SK-N-SH (cell line): Measurements from ENCODE around the gene SLC45A3. TPM values are rescaled to one million over a fixed set of nuclear protein-coding genes. Genes with fewer than 3 reads are reported as not detected.

Experiments
- CTCF ChIA-PET: fragments of 300-600, 350-600 bp; formaldehyde crosslinking; extraction: SDS; loops from one replicate; lab custom pipeline; 2021; lab: Yijun Ruan, JAX
- POLR2A ChIA-PET: fragments of 350-600 bp; sonication (Branson Sonifier 250); formaldehyde crosslinking; extraction: SDS; loops from one replicate; lab custom pipeline; 2020; ENCODE audit warnings: antibody characterized with exemption, inconsistent platforms; lab: Yijun Ruan, JAX
- DNase-seq: peaks from one replicate; pipeline ENCODE4 v3.0.0; 2012
- H2AFZ ChIP-seq: fragments of 200-600 bp; sonication (generic); 2 replicates; pipeline ENCODE4 v1.8.1; 2016; ENCODE audit warnings: antibody characterized with exemption, mild to moderate bottlenecking, low read depth
- H3F3A ChIP-seq: fragments of 200-600 bp; sonication (generic); replicated peaks from 2 replicates; pipeline ENCODE3; 2016; ENCODE audit warnings: antibody characterized with exemption, mild to moderate bottlenecking; ENCODE audit not compliant: insufficient read depth
- H3K27ac ChIP-seq, 2 experiments: fragments of 200-500 bp in 1 of 2; fragments of 200-600 bp in 1 of 2; sonication (Bioruptor generic) in 1 of 2; sonication (generic), shearing (Covaris generic) in 1 of 2; 2 replicates each; pipeline versions ENCODE4 v1.5.1 to v1.6.1; 2014 to 2016; ENCODE audit warnings: low read depth in 2 of 2, inconsistent platforms in 1 of 2, low read length in 1 of 2, mild to moderate bottlenecking in 1 of 2, mixed read lengths in 1 of 2
- H3K27me3 ChIP-seq: fragments of 200-600 bp; sonication (generic), shearing (Covaris generic); 2 replicates; pipeline ENCODE4 v1.6.1; 2016; ENCODE audit warnings: mixed run types; ENCODE audit not compliant: insufficient read depth
- H3K36me3 ChIP-seq, 2 experiments: fragments of 200-500 bp in 1 of 2; fragments of 200-600 bp in 1 of 2; sonication (Bioruptor generic) in 1 of 2; sonication (generic) in 1 of 2; replicated peaks in 1 of 2; 2 replicates each; pipeline versions ENCODE3 to v1.5.1; 2014 to 2016; ENCODE audit warnings: low read length in 1 of 2, mild to moderate bottlenecking in 1 of 2; ENCODE audit not compliant: insufficient read depth in 2 of 2, control insufficient read depth in 1 of 2
- H3K4me1 ChIP-seq, 2 experiments: fragments of 200-500 bp in 1 of 2; fragments of 200-600 bp in 1 of 2; sonication (Bioruptor generic) in 1 of 2; sonication (generic), shearing (Covaris generic) in 1 of 2; 2 replicates each; pipeline versions ENCODE4 v1.5.1 to v1.6.1; 2014 to 2016; ENCODE audit warnings: low read depth in 1 of 2, low read length in 1 of 2, mixed run types in 1 of 2; ENCODE audit not compliant: insufficient read depth in 2 of 2, control insufficient read depth in 1 of 2
- H3K4me2 ChIP-seq: fragments of 200-600 bp; sonication (generic), shearing (Covaris generic); 2 replicates; pipeline ENCODE4 v1.6.1; 2017; ENCODE audit warnings: mixed run types
- H3K4me3 ChIP-seq, 2 experiments: fragments of 200-500 bp in 1 of 2; fragments of 200-600 bp in 1 of 2; sonication (Bioruptor generic) in 1 of 2; sonication (generic), shearing (Covaris generic) in 1 of 2; 2 replicates each; pipeline versions ENCODE4 v1.5.1 to v1.8.1; 2014 to 2016; ENCODE audit warnings: low read depth in 2 of 2, inconsistent platforms in 1 of 2, low read length in 1 of 2, mild to moderate bottlenecking in 1 of 2, mixed read lengths in 1 of 2, moderate library complexity in 1 of 2
- H3K79me2 ChIP-seq: fragments of 200-600 bp; sonication (generic); 2 replicates; pipeline ENCODE4 v1.8.1; 2017; ENCODE audit warnings: mild to moderate bottlenecking; ENCODE audit not compliant: insufficient read depth
- H3K9ac ChIP-seq: fragments of 200-600 bp; sonication (generic); 2 replicates; pipeline ENCODE4 v1.6.1; 2017; ENCODE audit warnings: mixed run types
- H3K9me2 ChIP-seq: fragments of 200-600 bp; sonication (generic); 2 replicates; pipeline ENCODE4 v1.6.1; 2017; ENCODE audit warnings: mixed run types
- H3K9me3 ChIP-seq: fragments of 200-600 bp; sonication (generic); 2 replicates; pipeline ENCODE4 v1.6.1; 2017; ENCODE audit warnings: mixed run types, mild to moderate bottlenecking, moderate library complexity
- H4K20me1 ChIP-seq: fragments of 200-600 bp; sonication (generic); 2 replicates; pipeline ENCODE4 v1.6.1; 2017; ENCODE audit warnings: mild to moderate bottlenecking, mixed run types; ENCODE audit not compliant: insufficient read depth
- EP300 ChIP-seq, 2 experiments: IDR thresholded peaks; 2 replicates each; pipeline versions ENCODE4 v1.4.0 to v1.6.1; 2012; ENCODE audit warnings: borderline replicate concordance in 1 of 2, low read depth in 1 of 2, low read length in 1 of 2
- FOSL2 ChIP-seq: IDR thresholded peaks from 2 replicates; pipeline ENCODE4 v1.4.0; 2012; ENCODE audit warnings: low read depth, mild to moderate bottlenecking, moderate library complexity, borderline replicate concordance
- FOXJ3 ChIP-seq: sonication (generic); formaldehyde crosslinking; IDR thresholded peaks from 2 replicates; pipeline ENCODE4 v1.5.1; 2020; ENCODE audit warnings: mild to moderate bottlenecking, missing genetic modification reagents
- GABPA ChIP-seq: IDR thresholded peaks from 2 replicates; pipeline ENCODE4 v1.4.0; 2012; ENCODE audit warnings: low read depth, mild to moderate bottlenecking
- MEF2A ChIP-seq: IDR thresholded peaks from 2 replicates; pipeline ENCODE4 v1.4.0; 2012; ENCODE audit warnings: low read depth, borderline replicate concordance
- MXI1 ChIP-seq: IDR thresholded peaks from 2 replicates; pipeline ENCODE4 v1.6.1; 2012; ENCODE audit warnings: mild to moderate bottlenecking, low read depth, low read length, improper control_type of control experiment
- NRF1 ChIP-seq: IDR thresholded peaks from 2 replicates; pipeline ENCODE4 v1.6.1; 2012; ENCODE audit warnings: low read depth, mild to moderate bottlenecking, low read length
- POLR2AphosphoS5 ChIP-seq: IDR thresholded peaks from 2 replicates; pipeline ENCODE4 v1.6.1; 2012; ENCODE audit warnings: low read depth, low read length
- RAD21 ChIP-seq: IDR thresholded peaks from 2 replicates; pipeline ENCODE4 v1.6.1; 2012; ENCODE audit warnings: mild to moderate bottlenecking, low read length
- SIN3A ChIP-seq: IDR thresholded peaks from 2 replicates; pipeline ENCODE4 v1.6.1; 2012; ENCODE audit warnings: low read depth, mild to moderate bottlenecking, low read length, moderate library complexity, borderline replicate concordance
- SMC3 ChIP-seq: IDR thresholded peaks from 2 replicates; pipeline ENCODE4 v1.6.1; 2012; ENCODE audit warnings: low read depth, low read length, improper control_type of control experiment
- TAF1 ChIP-seq: IDR thresholded peaks from 2 replicates; pipeline ENCODE4 v1.6.1; 2012; ENCODE audit warnings: low read depth, mild to moderate bottlenecking, low read length, moderate library complexity, borderline replicate concordance
- TEAD4 ChIP-seq: IDR thresholded peaks from 2 replicates; pipeline ENCODE4 v1.4.0; 2012; ENCODE audit warnings: mild to moderate bottlenecking, borderline replicate concordance; ENCODE audit not compliant: insufficient read depth
- YY1 ChIP-seq: IDR thresholded peaks from 2 replicates; pipeline ENCODE4 v1.4.0; 2012; ENCODE audit warnings: low read depth, mild to moderate bottlenecking
- WGBS: methylation state at CpG from one replicate; pipeline ENCODE4 v1.1.6; 2017; ENCODE audit warnings: low lambda C conversion rate; 5-methylcytosine and 5-hydroxymethylcytosine counted together
- polyA plus RNA-seq, 3 experiments: library from polyadenylated mRNA; depleted of rRNA; stranded (reverse); fragments of >200 nt; gene quantifications; 2 replicates each; pipeline ENCODE4 v1.2.3, GENCODE V29; 2012
- TF ChIP-seq, protein P1 (sequence below): IDR thresholded peaks from 2 replicates; pipeline ENCODE4 v1.4.0; 2012; ENCODE audit warnings: low read depth
- TF ChIP-seq, protein P2 (sequence below): IDR thresholded peaks from 2 replicates; pipeline ENCODE4 v1.4.0; 2012; ENCODE audit warnings: low read depth, borderline replicate concordance
- TF ChIP-seq, protein P3 (sequence below): IDR thresholded peaks from 2 replicates; pipeline ENCODE4; 2012
- TF ChIP-seq, protein P4 (sequence below): fragments of 150-350 bp; IDR thresholded peaks from 2 replicates; pipeline ENCODE4 v1.6.1; 2016; ENCODE audit warnings: mild to moderate bottlenecking, low read depth, low read length

Gene SLC45A3
- polyA plus RNA-seq, 1 of the 3 experiments (the other 2 are of a cell fraction): 4.6 TPM

DNA sequence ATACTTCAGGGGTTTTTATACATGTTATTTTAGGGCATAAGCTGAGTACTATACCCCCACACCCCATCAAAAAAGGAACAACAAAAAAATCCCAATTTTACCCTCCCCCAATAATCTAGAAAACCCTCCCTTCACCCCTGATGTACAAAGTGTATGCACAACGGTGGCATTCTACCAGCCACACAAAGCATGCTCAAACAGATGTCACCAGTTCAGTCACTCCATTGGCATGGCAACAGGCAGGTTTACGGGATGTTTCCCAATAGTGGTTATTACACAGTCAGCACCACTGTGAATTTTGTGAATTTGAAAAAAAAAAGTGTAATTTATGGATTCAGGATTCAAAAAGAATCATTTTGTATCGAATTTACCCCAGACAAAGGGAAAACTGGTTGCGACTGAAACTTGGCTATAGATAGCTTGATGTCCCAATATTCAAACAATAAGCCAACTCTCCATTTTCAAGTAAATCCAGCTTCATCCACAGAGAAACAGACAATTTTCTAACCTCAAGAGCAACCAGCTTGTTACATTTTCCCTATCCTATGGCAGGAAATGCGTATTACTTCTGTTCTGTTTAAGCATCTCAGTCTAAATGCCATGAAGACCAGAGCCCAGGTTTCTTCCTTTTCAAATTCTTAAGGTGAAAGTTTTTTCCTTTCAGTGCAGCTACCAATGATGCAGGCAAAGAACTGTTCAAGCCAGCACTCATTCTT, 34.0 kb upstream of the SLC45A3 start:
- CTCF ChIA-PET: interaction anchor here (0.7 to 10.0 kb wide), 8 partner anchors 10 to 263 kb away, joined by 3 to 367 read pairs (median 7); no protein-coding TSS in a partner anchor
- H3K9me2 ChIP-seq: no peaks in the 10 kb centered on the region
- peaks cover 71 to 82% of the 10 kb centered on the region in 2 experiments for H3K36me3 ChIP-seq

More for the DNA sequence above, 34.0 kb upstream of the SLC45A3 start:
- peak overlapping the region in 1 of 2 experiments; percentile 11; a peak in 3 of 4 replicates for H3K27ac ChIP-seq
- peaks cover 59% of the 10 kb centered on the region for H3F3A ChIP-seq
- H3K27me3 ChIP-seq: no peaks in the 10 kb centered on the region
- H3K9ac ChIP-seq: no peak overlapping the region
- H3K4me3 ChIP-seq: no peak overlapping the region
- no peaks in the 10 kb centered on the region; the same call in 1 of the 2 replicates for H4K20me1 ChIP-seq
- WGBS: 80% methylated on average over 5 of the region's 5 CpGs
- POLR2A ChIA-PET: interaction anchor here (0.9 kb wide), 1 partner anchor 61 kb away, joined by 4 read pairs; the partner anchor contains the start of gene RAB29
- H3K4me2 ChIP-seq: no peak overlapping the region
- no peaks in the 10 kb centered on the region for H3K9me3 ChIP-seq
- H3K79me2 ChIP-seq: peaks cover 6% of the 10 kb centered on the region; the same call in 1 of the 2 replicates
- DNase-seq: no peak
- TF ChIP-seq TAF1 (no peak), NRF1 (no peak), YY1 (no peak), POLR2AphosphoS5 (no peak), TEAD4 (no peak), MXI1 (no peak), RAD21 (no peak), EP300 (IDR thresholded peaks at IDR 0.05; ENCODE audit: borderline replicate concordance in 1 of 2, low read depth in 1 of 2, low read length in 1 of 2) (no peak), FOXJ3 (CRISPR knock-in tag) (no peak), SMC3 (no peak), SIN3A (no peak), FOSL2 (no peak), GABPA (no peak), MEF2A (no peak)
- TF ChIP-seq, protein P1, sequence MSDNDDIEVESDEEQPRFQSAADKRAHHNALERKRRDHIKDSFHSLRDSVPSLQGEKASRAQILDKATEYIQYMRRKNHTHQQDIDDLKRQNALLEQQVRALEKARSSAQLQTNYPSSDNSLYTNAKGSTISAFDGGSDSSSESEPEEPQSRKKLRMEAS: no peak
- TF ChIP-seq, protein P2, sequence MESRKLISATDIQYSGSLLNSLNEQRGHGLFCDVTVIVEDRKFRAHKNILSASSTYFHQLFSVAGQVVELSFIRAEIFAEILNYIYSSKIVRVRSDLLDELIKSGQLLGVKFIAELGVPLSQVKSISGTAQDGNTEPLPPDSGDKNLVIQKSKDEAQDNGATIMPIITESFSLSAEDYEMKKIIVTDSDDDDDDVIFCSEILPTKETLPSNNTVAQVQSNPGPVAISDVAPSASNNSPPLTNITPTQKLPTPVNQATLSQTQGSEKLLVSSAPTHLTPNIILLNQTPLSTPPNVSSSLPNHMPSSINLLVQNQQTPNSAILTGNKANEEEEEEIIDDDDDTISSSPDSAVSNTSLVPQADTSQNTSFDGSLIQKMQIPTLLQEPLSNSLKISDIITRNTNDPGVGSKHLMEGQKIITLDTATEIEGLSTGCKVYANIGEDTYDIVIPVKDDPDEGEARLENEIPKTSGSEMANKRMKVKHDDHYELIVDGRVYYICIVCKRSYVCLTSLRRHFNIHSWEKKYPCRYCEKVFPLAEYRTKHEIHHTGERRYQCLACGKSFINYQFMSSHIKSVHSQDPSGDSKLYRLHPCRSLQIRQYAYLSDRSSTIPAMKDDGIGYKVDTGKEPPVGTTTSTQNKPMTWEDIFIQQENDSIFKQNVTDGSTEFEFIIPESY: no peak
- TF ChIP-seq, protein P3, sequence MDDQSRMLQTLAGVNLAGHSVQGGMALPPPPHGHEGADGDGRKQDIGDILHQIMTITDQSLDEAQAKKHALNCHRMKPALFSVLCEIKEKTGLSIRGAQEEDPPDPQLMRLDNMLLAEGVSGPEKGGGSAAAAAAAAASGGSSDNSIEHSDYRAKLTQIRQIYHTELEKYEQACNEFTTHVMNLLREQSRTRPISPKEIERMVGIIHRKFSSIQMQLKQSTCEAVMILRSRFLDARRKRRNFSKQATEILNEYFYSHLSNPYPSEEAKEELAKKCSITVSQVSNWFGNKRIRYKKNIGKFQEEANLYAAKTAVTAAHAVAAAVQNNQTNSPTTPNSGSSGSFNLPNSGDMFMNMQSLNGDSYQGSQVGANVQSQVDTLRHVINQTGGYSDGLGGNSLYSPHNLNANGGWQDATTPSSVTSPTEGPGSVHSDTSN: no peak
- TF ChIP-seq, protein P4, sequence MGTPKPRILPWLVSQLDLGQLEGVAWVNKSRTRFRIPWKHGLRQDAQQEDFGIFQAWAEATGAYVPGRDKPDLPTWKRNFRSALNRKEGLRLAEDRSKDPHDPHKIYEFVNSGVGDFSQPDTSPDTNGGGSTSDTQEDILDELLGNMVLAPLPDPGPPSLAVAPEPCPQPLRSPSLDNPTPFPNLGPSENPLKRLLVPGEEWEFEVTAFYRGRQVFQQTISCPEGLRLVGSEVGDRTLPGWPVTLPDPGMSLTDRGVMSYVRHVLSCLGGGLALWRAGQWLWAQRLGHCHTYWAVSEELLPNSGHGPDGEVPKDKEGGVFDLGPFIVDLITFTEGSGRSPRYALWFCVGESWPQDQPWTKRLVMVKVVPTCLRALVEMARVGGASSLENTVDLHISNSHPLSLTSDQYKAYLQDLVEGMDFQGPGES: no peak
- no peak overlapping the region for H2AFZ ChIP-seq
- H3K4me1 ChIP-seq: no peaks in the 10 kb centered on the region; a peak in 1 of 4 replicates
